B cell (primary cell): ENCODE data around the gene GAMT.

Source experiments
- EZH2 ChIP-seq: IDR thresholded peaks from 2 replicates; pipeline ENCODE4 v1.6.1; 2012; ENCODE audit warnings: borderline replicate concordance, low read depth, mild to moderate bottlenecking, moderate library complexity, low read length; ENCODE audit not compliant: insufficient read depth, poor library complexity, severe bottlenecking
- TF ChIP-seq, protein P1 (sequence below): fragments of 200-600 bp; IDR thresholded peaks from one replicate; pipeline ENCODE4 v1.8.0; 2022; ENCODE audit warnings: antibody characterized with exemption, mild to moderate bottlenecking

DNA sequence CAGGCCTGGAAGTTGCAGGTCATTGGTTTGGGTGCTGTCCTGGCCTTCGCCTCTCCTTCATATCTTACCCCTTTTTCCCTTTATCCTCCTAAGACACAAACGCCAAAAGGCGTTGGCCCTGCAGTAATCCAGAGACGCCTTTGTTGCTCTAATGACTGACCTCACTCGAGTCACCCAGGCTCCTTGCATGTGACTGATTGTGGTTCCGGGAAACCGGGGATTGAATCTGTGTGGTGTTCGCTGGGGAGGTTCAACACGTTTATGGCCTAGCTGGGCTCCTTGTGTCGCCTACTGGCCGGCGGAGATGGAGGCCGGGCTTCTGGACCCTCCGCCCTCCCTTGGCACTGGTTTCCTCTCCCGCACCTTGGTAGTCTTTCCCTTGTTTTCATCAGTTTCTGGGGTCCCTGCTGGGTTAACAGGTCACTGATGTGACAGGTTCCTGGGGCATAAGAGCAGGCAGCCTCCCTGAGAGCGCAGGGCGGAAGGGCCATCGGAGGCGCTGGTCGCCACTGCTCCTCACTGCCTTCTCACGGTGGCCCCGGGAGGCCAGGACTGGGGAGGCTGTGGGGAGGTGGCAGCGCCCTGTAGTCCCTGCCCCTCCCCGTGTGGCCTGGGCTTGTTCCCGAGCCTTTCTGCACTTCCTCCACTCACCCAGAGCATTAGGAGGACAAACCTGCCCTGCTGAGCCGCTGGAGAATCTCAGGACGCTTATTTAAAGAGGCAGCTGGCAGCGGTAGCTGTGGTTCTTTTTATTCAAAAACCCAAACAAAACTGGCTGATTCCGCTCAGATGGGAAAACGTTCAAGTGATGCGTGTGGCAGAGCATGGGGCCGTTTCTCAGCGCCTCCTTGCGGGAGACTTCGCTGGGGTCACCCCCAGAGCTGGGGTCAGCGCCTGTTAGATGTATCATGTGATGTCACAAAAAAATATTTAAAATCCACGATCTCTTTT lies 35.7 kb downstream of the GAMT start:
- TF ChIP-seq, protein P1, sequence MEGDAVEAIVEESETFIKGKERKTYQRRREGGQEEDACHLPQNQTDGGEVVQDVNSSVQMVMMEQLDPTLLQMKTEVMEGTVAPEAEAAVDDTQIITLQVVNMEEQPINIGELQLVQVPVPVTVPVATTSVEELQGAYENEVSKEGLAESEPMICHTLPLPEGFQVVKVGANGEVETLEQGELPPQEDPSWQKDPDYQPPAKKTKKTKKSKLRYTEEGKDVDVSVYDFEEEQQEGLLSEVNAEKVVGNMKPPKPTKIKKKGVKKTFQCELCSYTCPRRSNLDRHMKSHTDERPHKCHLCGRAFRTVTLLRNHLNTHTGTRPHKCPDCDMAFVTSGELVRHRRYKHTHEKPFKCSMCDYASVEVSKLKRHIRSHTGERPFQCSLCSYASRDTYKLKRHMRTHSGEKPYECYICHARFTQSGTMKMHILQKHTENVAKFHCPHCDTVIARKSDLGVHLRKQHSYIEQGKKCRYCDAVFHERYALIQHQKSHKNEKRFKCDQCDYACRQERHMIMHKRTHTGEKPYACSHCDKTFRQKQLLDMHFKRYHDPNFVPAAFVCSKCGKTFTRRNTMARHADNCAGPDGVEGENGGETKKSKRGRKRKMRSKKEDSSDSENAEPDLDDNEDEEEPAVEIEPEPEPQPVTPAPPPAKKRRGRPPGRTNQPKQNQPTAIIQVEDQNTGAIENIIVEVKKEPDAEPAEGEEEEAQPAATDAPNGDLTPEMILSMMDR: no peak
- no peak for TF ChIP-seq EZH2
